Measurements from ENCODE around the gene PRPF40A.

Gene PRPF40A

GRCh38 chr2:152618193-152618564 is 99.1 kb downstream of the PRPF40A start:
- DNase-seq (ENCODE audit: low spot score), result no peak

- DNase-seq (ENCODE audit: low spot score), result no peak
These were observed 99.6 kb downstream of the PRPF40A start for GRCh38 chr2:152617456-152618192.

GRCh38 chr2:152615177-152615576 is 102.1 kb downstream of the PRPF40A start:
- no peak for DNase-seq (ENCODE audit: low spot score)

- DNase-seq (ENCODE audit: low spot score), result no peak
These were observed 104.0 kb downstream of the PRPF40A start for GRCh38 chr2:152613235-152613634.

- DNase-seq (ENCODE audit: low spot score), result peak; percentile 41
These were observed 105.6 kb downstream of the PRPF40A start for GRCh38 chr2:152611458-152612231.

GRCh38 chr2:152609699-152610098 is 107.6 kb downstream of the PRPF40A start:
- no peak for DNase-seq (ENCODE audit: low spot score)

GRCh38 chr2:152609154-152609553 is 108.1 kb downstream of the PRPF40A start:
- DNase-seq (ENCODE audit: low spot score), result no peak

- no peak for DNase-seq (ENCODE audit: low spot score)
These were observed 109.4 kb downstream of the PRPF40A start for GRCh38 chr2:152607793-152608300.

- DNase-seq (ENCODE audit: low spot score), result no peak
These were observed 110.3 kb downstream of the PRPF40A start for GRCh38 chr2:152606941-152607340.

GRCh38 chr2:152606081-152606480 is 111.2 kb downstream of the PRPF40A start:
- no peak for DNase-seq (ENCODE audit: low spot score)

GRCh38 chr2:152603166-152603565 is 114.1 kb downstream of the PRPF40A start:
- no peak for DNase-seq (ENCODE audit: low spot score)

- DNase-seq (ENCODE audit: low spot score), result no peak
These were observed 114.5 kb downstream of the PRPF40A start for GRCh38 chr2:152602750-152603149.

All from NAMALWA (cell line).